Measurements from ENCODE around the gene TTLL8. TPM values are rescaled to one million over a fixed set of nuclear protein-coding genes. Genes with fewer than 3 reads are reported as not detected.

The TTLL8 gene
- total RNA-seq, 1 experiment from 2014 or later = not detected

DNA sequence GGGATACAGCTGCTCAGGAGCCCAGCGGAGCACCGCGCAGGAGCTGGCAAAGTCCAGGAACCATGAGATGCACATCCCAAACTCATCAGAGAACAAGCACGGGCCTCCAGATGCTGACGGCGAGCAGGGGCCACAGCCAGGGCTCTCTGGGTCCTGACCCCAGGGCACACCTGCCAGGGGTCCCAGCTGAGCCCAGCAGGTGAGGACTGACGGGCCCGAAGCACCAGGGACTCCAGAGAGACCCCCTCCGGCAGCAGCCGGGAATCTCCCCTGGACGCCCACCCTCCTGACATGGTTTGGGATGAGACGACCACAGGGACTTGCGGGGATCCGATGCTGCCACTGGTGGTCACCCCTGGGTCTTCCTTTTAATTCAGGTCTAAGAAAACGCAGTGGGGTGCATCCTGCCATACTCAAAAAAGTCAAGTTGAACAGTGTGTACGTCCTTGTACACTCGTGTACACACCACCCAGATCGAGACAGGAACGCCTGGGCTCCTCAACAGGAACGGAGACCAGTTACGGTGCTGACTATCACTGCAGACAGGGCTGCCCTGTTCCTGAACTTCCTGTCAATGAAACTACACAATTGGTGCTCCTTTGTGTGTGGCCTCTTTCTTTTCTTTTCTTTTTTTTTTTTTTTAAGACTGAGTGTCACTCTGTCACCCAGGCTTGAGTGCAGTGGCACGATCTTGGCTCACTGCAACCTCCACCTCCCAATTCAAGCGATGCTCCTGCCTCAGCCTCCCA lies 21.9 kb downstream of the TTLL8 start:
- Histone ChIP-seq H2AFZ (ENCODE audit: low read length) (no peak overlapping the region), H2BK12ac (ENCODE audit: insufficient read length, low read depth, low read length) (no peak overlapping the region), H3K79me1 (ENCODE audit: insufficient read depth, low read depth, low read length, poor library complexity, severe bottlenecking) (no peaks in the 10 kb centered on the region), H2BK120ac (ENCODE audit: low read depth, low read length, poor library complexity, severe bottlenecking) (no peak overlapping the region), H3K14ac (ENCODE audit: insufficient read depth, low read length) (no peak overlapping the region; the same call in 1 of the 2 replicates), H4K20me1 (ENCODE audit: control insufficient read depth, insufficient read depth, insufficient read length) (no peaks in the 10 kb centered on the region), H3K23me2 (ENCODE audit: insufficient read length, low read depth, low read length, poor library complexity, severe bottlenecking) (no peaks in the 10 kb centered on the region), H2BK15ac (ENCODE audit: low read depth, low read length) (no peak overlapping the region), H3K9ac (ENCODE audit: extremely low read depth, insufficient read length, low read length) (no peak overlapping the region), H3K4me1 (ENCODE audit: insufficient read depth, low read length) (no peaks in the 10 kb centered on the region), H2BK20ac (ENCODE audit: low read depth, low read length, poor library complexity, severe bottlenecking) (no peak overlapping the region), H4K8ac (replicated peaks; ENCODE audit: insufficient read length, low read depth, low read length) (no peak overlapping the region), H3K27me3 (ENCODE audit: insufficient read depth, low read length) (no peaks in the 10 kb centered on the region), H4K5ac (ENCODE audit: insufficient read length, low read depth, low read length) (no peak overlapping the region), H2BK5ac (ENCODE audit: insufficient read length, low read length) (no peak overlapping the region), H4K91ac (ENCODE audit: insufficient read length, low read depth, low read length) (no peak overlapping the region), H3K9me3 (ENCODE audit: control insufficient read depth, low read depth, low read length) (no peaks in the 10 kb centered on the region), H3K56ac (ENCODE audit: insufficient read length, low read depth, low read length) (no peak overlapping the region), H3K4me2 (ENCODE audit: insufficient read depth, insufficient read length, low read length) (no peak overlapping the region), H3K4ac (ENCODE audit: low read depth, low read length) (no peak overlapping the region), H3K23ac (ENCODE audit: insufficient read length, low read depth, low read length) (no peak overlapping the region), H3K18ac (ENCODE audit: insufficient read length, low read depth, low read length) (no peak overlapping the region), H2AK5ac (ENCODE audit: insufficient read length, low read length) (no peak overlapping the region), H3T11ph (ENCODE audit: low read length) (no peak overlapping the region), H3K79me2 (ENCODE audit: insufficient read depth, low read length) (no peaks in the 10 kb centered on the region), H3K27ac (ENCODE audit: insufficient read length, low read depth, low read length) (no peak overlapping the region)
- Mint-ChIP-seq H3K27me3 (ENCODE audit: low read depth) (peaks cover 12% of the 10 kb centered on the region), H3K4me3 (no peak overlapping the region), H3K4me1 (no peaks in the 10 kb centered on the region), H3K36me3 (ENCODE audit: insufficient read depth in 1 of 3, low read depth in 3 of 3) (no peaks in the 10 kb centered on the region), H3K9me3 (peaks cover 4 to 10% of the 10 kb centered on the region in 2 experiments; a peak in 3 of 5 replicates), H3K27ac (no peak overlapping the region)
- no peak for TF ChIP-seq CTCF (conservative IDR thresholded peaks at IDR 0.05)
- WGBS (ENCODE audit: extremely low coverage, insufficient read length, low lambda C conversion rate) = no CpG with 5 or more reads among the region's 23 CpGs
- DNase-seq = no peak
